ENCODE data around the gene HOXA5. TPM values are rescaled to one million over a fixed set of nuclear protein-coding genes. Genes with fewer than 3 reads are reported as not detected.

HOXA5 gene
- total RNA-seq, 1 donor from 2014 or later, result not detected

DNA sequence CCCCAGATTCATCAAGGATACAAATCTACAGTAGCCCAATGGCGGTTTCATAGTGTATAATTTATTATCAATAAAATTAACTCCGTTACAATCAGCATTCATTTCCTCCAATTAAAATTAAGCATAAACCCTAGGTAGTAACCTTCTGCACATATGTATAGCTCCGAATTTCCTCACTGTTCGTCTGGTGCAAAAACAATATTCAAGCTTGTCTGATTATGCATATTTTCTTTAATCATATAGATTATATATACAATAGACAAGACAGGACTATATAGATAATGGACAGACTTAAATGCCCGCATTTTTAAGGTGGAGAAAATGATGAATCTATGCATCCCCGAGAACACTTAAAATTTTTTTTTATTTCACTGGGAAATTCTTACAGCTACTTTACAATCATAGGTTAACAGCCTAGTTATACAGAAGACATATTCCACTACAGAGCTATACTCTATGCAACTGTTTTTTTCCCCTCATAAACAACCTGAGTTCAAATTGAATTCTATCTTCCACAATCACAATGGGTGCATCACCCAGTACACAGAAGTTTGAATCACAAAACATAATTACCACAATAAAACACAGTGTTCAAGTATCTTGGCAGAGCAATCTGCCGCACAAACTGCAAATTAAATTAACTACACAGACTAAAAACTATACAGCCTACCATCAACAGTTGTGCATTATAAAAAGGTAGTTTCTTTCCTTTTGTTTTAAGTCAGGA, 19.2 kb upstream of the HOXA5 start:
- Mint-ChIP-seq H3K27me3 (ENCODE audit: low read depth) (peaks cover 73% of the 10 kb centered on the region), H3K27ac (ENCODE audit: unreplicated experiment) (no peak overlapping the region), H3K9me3 (ENCODE audit: low read depth) (peaks cover 4% of the 10 kb centered on the region)

DNA sequence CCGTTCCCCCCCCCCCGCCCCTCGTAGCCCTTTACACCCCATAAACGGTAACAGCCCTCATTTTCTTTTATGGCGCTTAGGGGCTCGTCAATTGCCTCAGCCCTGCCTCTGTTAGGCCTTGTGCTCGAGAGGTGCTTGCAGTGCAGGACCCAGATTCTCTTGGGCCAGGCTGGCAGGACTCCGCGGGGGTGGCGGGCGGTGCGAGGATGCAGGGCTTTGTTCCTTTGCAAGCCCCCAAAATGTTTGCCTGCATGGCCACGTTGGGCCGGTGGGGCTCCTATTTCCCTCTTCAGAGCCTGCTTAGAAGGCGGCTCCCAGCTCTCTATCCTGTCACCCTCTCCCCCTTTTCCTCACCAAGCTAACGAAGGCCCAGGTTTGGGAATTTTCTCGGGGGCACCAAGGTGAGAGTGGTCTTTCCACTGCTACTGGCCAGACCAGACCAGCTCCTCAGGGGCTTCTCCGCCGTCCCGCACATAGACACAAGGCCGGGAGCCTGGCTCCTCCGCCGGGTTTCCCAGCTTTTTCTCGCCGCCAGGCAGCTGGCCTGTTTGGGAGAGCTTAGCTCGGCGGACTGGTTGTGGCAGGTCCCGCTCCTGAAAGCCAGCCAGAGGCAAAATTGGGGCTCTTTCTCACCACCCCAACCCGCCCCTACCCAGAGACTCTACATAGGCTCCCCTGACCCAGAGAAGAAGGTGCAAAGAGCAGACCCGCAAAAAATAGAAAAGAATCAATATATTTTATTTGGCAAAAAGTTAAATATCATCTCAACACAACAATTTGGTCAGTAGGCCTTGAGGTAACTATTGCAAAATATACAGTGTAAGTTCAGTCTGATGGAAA, 18.5 kb upstream of the HOXA5 start:
- Mint-ChIP-seq H3K9me3 (ENCODE audit: low read depth) (peaks cover 4% of the 10 kb centered on the region), H3K4me3 (ENCODE audit: unreplicated experiment) (no peak overlapping the region), H3K27me3 (ENCODE audit: low read depth) (peaks cover 73% of the 10 kb centered on the region), H3K36me3 (ENCODE audit: low read depth) (peaks cover 4% of the 10 kb centered on the region), H3K27ac (ENCODE audit: unreplicated experiment) (no peak overlapping the region), H3K4me1 (ENCODE audit: low read depth) (peaks cover 6% of the 10 kb centered on the region)
- DNase-seq (ENCODE audit: low spot score), result peak; percentile 68
- TF ChIP-seq, protein P1, sequence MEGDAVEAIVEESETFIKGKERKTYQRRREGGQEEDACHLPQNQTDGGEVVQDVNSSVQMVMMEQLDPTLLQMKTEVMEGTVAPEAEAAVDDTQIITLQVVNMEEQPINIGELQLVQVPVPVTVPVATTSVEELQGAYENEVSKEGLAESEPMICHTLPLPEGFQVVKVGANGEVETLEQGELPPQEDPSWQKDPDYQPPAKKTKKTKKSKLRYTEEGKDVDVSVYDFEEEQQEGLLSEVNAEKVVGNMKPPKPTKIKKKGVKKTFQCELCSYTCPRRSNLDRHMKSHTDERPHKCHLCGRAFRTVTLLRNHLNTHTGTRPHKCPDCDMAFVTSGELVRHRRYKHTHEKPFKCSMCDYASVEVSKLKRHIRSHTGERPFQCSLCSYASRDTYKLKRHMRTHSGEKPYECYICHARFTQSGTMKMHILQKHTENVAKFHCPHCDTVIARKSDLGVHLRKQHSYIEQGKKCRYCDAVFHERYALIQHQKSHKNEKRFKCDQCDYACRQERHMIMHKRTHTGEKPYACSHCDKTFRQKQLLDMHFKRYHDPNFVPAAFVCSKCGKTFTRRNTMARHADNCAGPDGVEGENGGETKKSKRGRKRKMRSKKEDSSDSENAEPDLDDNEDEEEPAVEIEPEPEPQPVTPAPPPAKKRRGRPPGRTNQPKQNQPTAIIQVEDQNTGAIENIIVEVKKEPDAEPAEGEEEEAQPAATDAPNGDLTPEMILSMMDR (IDR thresholded peaks at IDR 0.05), result no peak

More for the DNA sequence above, 19.2 kb upstream of the HOXA5 start:
- Mint-ChIP-seq H3K4me3 (ENCODE audit: unreplicated experiment) (no peak overlapping the region), H3K4me1 (ENCODE audit: low read depth) (peaks cover 6% of the 10 kb centered on the region), H3K36me3 (ENCODE audit: low read depth) (peaks cover 4% of the 10 kb centered on the region)
- TF ChIP-seq, protein P1 (IDR thresholded peaks at IDR 0.05), result no peak
- no peak for DNase-seq (ENCODE audit: low spot score)

DNA sequence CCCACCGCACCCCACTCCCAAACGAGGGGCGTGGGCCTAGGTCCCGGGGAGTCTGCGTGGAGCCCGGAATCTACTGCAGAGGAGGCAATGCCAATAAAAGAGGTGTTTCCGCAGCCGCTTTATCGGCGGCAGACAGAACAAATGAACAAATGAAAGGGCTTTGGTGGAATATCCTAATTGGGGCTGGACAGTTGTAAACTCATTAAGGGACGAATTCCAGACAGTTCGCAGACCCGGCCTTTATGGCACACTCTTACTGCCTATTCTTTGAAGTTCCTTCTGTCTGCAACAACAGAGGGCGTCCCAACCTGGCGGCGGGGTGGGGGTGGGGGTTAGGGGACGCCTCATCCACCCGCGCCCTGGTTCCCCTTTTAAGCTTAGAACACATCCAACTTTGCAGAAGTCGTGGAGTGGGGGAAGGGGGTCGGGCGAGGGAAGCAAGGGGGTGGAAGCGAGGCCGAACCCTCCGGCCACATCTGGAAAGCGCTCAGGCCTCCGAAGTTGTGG, 17.8 kb upstream of the HOXA5 start:
- peak overlapping the region; percentile 69 for H3K4me3 Mint-ChIP-seq (ENCODE audit: unreplicated experiment)
- H3K27ac Mint-ChIP-seq (ENCODE audit: unreplicated experiment), result no peak overlapping the region

DNA sequence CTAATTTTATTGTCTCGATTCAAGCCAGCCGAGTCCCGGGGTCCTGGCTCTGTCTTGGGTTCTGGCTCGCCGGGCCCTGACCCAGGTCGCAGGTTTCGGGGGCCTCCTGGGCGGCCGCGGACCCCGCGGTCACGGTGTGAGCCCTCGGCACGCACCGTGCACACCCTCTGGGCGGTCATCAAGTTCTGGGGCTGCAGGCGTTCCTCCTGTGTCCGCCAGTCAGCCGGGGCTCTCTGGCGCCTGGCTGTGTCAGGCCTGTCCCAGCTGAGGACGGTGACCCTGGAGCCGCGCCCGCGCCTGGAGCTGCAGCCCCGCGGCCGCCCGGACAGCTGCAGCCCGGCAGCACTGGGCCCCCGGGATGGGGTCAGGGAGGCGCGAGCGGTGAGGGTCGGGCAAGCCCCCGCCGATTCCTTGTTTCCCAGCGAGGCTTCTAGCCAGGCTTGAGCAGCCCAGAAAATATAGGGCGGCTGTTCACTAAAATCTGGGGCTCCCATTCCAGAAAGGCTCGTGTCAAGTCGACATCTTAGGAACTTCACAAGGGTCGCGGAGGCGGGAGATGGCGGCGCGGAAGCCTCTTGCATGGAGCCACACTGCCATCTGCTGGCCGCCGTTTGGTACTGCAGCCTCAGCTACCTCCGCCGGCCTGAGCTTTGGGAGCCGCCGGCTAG, 17.2 kb upstream of the HOXA5 start:
- Mint-ChIP-seq H3K4me3 (ENCODE audit: unreplicated experiment) (peak overlapping the region; percentile 69), H3K27me3 (ENCODE audit: low read depth) (peaks cover 70% of the 10 kb centered on the region), H3K36me3 (ENCODE audit: low read depth) (peaks cover 4% of the 10 kb centered on the region), H3K9me3 (ENCODE audit: low read depth) (peaks cover 4% of the 10 kb centered on the region), H3K27ac (ENCODE audit: unreplicated experiment) (no peak overlapping the region), H3K4me1 (ENCODE audit: low read depth) (peaks cover 8% of the 10 kb centered on the region)
- TF ChIP-seq, protein P1 (IDR thresholded peaks at IDR 0.05), result peak; percentile 100
- peak; percentile 94 for DNase-seq (ENCODE audit: low spot score)

More for the DNA sequence above, 17.8 kb upstream of the HOXA5 start:
- peaks cover 4% of the 10 kb centered on the region for H3K9me3 Mint-ChIP-seq (ENCODE audit: low read depth)
- H3K27me3 Mint-ChIP-seq (ENCODE audit: low read depth), result peaks cover 71% of the 10 kb centered on the region
- peaks cover 9% of the 10 kb centered on the region for H3K4me1 Mint-ChIP-seq (ENCODE audit: low read depth)
- peaks cover 4% of the 10 kb centered on the region for H3K36me3 Mint-ChIP-seq (ENCODE audit: low read depth)
- peak; percentile 49 for DNase-seq (ENCODE audit: low spot score)
- TF ChIP-seq, protein P1 (IDR thresholded peaks at IDR 0.05), result no peak

DNA sequence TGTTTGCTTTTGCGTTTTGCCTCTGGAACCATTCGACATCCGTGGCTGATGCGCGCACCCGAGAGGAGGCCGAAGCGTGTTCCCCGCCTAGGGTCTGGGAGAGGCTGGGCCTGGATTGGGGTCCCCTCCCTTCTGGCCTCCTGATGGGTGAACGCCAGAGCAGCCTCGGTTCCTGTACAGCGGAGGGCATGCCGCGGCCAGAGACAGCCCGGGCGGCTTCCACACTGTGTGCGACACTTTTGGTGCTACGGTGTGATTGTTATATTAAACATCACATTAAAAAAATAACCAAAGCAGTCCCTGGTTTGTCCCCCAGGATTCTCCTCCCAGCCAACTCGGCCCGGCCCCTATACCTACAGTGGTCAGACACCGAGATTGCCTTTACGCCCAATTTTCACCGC, 16.7 kb upstream of the HOXA5 start:
- H3K4me3 Mint-ChIP-seq (ENCODE audit: unreplicated experiment), result no peak overlapping the region
- TF ChIP-seq, protein P1 (IDR thresholded peaks at IDR 0.05), result no peak
- peaks cover 10% of the 10 kb centered on the region for H3K4me1 Mint-ChIP-seq (ENCODE audit: low read depth)
- no peak overlapping the region for H3K27ac Mint-ChIP-seq (ENCODE audit: unreplicated experiment)
- peaks cover 4% of the 10 kb centered on the region for H3K9me3 Mint-ChIP-seq (ENCODE audit: low read depth)
- peak; percentile 78 for DNase-seq (ENCODE audit: low spot score)
- peaks cover 73% of the 10 kb centered on the region for H3K27me3 Mint-ChIP-seq (ENCODE audit: low read depth)
- H3K36me3 Mint-ChIP-seq (ENCODE audit: low read depth), result peaks cover 4% of the 10 kb centered on the region
